Spleen (tissue), 7 donors: ENCODE results near the gene CCDC117.

ENCODE experiments used
- CTCF ChIP-seq, 11 experiments: fragments of 200-600 bp in 7 of 11; fragments of 450-650 bp in 4 of 11; sonication (generic) in 4 of 11; IDR thresholded peaks in 8 of 11; conservative IDR thresholded peaks in 3 of 11; 1 replicate in 7 of 11; 2 replicates in 4 of 11; pipeline versions ENCODE4 v1.4.0 to v1.8.0; 2016 to 2021; ENCODE audit warnings: antibody characterized with exemption in 11 of 11, inconsistent platforms in 4 of 11, mild to moderate bottlenecking in 1 of 11
- POLR2A ChIP-seq, 3 donors: fragments of 450-650 bp; IDR thresholded peaks; one replicate each; pipeline ENCODE4 v1.5.1; 2017; ENCODE audit warnings: antibody characterized with exemption in 3 of 3, mild to moderate bottlenecking in 1 of 3
- POLR2AphosphoS5 ChIP-seq, 3 donors: sonication (generic); formaldehyde crosslinking; IDR thresholded peaks; one replicate each; pipeline ENCODE4 v1.5.1; 2017; ENCODE audit warnings: antibody characterized with exemption in 3 of 3
- donor health status: DM: no; HTN: no; CAD: no; lungs with moderate emphysema.
- donor health status: DM: no; HTN: no; CAD: no.
- donor health status: DM: no; HTN: no; CAD: no.

GRCh38 chr22:28780296-28780695, 7.8 kb downstream of the CCDC117 start:
- no peak for TF ChIP-seq CTCF (IDR thresholded peaks at IDR 0.05 in 8 of 11, conservative IDR thresholded peaks at IDR 0.05 in 3 of 11)
- TF ChIP-seq POLR2AphosphoS5 (IDR thresholded peaks at IDR 0.05) = no peak
- TF ChIP-seq POLR2A (IDR thresholded peaks at IDR 0.05) = no peak
